ENCODE measurements around the gene SI.

DNA sequence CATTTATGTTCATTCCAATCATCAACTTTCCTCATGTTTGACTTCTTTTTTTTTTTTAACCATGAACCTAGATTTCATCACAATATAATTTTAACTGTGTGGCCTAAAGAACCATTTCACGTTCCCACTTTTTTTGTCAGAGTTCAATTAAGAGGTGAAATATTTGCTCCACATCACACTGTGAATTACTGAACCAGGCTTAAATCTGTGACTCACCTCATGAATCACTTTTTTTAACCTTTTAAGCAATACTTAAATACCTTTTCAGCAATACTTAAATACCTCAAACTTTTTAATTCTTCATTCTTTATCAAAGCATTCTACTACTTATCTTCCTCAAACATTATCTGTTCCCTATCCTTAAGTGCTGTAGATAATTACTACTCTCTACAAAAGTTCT is 137.6 kb downstream of the SI start:
- TF ChIP-seq, protein P1, sequence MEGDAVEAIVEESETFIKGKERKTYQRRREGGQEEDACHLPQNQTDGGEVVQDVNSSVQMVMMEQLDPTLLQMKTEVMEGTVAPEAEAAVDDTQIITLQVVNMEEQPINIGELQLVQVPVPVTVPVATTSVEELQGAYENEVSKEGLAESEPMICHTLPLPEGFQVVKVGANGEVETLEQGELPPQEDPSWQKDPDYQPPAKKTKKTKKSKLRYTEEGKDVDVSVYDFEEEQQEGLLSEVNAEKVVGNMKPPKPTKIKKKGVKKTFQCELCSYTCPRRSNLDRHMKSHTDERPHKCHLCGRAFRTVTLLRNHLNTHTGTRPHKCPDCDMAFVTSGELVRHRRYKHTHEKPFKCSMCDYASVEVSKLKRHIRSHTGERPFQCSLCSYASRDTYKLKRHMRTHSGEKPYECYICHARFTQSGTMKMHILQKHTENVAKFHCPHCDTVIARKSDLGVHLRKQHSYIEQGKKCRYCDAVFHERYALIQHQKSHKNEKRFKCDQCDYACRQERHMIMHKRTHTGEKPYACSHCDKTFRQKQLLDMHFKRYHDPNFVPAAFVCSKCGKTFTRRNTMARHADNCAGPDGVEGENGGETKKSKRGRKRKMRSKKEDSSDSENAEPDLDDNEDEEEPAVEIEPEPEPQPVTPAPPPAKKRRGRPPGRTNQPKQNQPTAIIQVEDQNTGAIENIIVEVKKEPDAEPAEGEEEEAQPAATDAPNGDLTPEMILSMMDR (IDR thresholded peaks at IDR 0.05), result no peak
- TF ChIP-seq EZH2 (IDR thresholded peaks at IDR 0.05) (no peak), EZH2phosphoT487 (IDR thresholded peaks at IDR 0.05) (no peak)

Data from neural progenitor cell (in vitro differentiated cells).